HUDEP-2 (cell line): Measurements from ENCODE around the gene MYH3.

Experiments used
- DNase-seq, 76 experiments: peaks; one replicate each; lab custom pipeline; 2025; ENCODE audit not compliant: unreplicated experiment in 76 of 76; lab: John Stamatoyannopoulos, UW

MYH3 gene

DNA sequence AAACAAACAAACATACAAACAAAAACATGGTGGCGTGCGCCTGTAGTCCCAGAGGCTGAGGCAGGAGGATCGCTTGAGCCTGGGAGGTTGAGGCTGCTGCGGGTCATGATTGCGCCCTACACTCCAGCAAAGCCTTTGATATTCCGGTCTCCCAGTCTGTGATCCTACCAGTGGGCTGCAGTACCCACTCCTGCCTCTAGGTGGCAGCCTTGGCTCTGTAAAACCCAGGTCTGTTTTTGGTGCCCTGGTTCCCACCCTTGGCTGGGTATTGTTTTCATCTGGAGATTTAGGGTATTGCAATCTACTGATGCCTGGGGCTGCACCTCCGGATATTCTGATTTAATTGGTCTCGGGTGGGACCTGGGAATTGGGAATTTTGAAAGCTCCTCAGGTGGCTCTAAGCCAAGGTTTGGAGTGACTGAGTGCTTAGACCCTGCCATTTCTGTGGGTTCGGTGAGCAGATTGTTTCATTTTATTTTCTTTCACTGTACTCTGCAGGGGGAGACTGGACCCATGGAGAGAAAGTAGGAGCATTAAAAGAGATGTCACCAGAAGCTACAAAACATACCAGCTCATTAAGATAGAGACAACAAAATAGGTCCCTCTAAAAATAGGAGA, 40.5 kb downstream of the MYH3 start:
- DNase-seq, result peak in 62 of 76 experiments; percentile 3 to 82 (median 56)

DNA sequence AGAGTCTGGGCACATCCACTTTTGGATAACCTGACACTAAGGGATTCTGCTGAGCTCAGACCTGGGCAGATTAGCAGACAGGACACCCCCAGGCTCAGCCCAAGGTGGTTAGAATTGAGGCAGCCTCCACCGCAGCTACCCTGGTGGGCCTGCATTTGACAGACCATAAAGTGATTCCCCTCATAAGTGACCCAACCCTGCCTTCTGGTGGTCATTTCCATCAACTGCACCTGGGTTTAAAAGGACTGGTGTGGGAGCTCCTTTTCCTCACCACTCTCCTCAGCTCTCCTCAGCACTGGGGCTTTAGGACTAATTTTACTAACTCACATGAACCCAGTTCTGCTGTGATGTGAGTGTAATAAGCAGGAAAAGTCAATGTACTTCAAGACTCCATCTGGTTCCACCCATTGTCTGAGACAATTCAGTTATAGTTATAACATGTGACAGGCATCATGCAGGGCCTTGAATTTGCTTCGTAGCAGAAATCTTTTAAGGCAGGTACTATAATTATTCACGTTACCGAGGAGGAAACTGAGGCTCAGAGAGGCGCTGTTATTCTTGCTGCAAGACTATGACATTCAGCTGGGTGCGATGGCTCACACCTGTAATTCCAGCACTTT, 42.5 kb downstream of the MYH3 start:
- DNase-seq, result peak in 30 of 76 experiments; percentile 1 to 57 (median 19)

DNA sequence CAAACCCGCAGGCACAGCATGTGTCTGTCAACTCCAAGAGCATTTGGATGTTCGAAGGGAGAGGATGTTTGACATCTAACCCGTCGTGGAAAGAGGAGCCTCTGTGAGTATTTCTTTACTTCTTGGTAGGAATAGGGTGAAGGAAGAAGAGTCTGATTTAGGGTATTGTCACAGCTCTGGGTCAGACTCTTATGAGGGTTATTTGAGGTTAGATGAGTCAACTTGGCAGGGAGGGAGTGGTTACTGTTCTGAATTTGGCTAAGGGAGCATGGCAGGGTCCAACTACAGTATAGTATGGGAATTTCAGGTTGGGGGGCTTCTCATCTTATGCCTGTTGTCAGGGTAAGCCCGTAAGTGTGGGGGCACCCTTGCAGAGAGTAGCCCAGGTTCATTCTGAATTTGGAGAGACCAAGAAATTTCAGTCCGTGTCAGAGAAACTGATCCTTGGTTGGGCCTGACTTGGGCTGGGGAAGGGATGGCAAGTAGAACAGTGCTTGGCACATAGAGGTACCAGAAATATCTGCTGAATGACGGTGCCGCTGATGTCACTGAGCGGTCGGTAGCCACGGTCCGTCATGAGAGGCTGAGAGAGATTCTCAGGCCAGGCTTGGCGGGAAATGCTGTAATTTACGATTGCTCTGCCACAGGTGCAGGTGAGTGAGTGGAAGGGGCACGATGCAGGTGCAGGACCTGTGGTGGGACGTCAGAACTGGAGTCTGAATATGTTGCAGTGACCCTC, 43.2 kb downstream of the MYH3 start:
- DNase-seq, result no peak

DNA sequence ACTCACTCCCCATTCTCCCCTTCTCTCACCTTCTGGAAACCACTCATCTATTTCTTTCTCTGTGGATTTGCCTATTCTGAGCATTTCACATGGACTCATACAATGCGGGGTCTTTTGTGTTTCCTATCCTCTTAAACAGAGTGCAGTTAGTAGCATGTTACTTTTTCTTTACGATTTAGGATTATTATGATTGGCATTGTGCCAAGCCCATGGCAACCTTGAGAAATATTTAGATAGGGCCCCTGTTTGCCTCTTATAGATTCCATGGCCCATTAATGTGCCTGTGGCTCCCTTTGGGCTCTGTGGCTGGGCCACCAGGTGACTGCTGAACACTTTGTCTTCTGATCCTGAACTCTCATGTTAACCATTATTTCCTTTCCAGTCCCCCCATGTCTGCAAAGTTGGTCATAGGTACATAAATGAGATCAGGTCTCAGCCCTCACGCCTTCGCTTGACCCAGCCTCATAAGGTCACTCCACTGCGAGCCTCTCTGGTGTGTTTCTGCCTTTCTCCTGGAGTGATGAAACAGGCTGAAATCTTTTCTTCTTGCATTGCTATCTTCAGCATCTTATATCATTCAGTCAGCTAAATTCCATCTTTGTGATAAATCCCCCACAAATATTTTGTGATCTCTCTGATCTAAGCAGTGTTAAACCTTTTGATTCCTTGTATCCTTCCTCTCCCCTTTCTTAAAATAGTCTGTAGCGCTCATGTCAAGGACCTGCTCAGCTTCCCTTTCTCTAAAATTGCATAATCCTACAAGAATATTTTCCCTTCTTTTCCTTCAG, 44.0 kb downstream of the MYH3 start:
- no peak for DNase-seq

DNA sequence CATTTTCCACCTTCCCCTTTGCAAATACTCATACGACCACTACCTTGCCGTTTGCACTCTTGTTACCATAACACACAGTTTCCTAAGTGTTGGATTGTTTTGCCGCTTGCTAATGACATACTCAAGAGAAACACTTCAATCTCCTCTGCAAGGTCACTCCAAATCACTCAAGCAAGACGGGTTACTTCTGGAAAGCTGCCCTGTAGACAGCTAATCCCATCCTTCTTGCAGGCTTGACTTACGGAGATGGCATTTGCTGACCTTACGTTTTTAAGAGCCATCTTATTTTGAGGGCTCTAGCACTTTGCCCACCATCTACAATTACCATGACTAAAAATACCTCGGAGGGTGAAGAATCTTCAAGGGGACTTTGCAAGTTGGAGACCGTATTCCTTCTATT, 46.2 kb downstream of the MYH3 start:
- DNase-seq, result no peak

DNA sequence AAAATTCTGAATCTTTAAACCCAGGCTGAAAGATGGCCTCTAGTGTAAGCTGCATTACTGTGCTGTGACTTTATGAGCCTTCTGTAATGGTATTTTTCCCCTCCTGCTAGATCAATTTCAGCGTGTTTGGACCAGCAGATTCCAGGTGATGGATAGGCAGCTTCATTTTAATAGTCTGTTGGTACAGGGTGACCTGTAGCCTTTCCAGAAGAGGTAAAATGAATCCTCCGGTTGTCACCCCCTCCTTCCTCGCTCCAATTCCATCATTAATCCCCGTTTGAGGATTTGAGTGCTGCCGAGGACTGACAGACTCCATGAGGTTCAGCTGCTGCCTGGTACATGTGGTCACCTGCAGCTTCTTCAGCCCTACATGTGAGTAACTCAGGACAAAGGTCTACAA, 48.9 kb downstream of the MYH3 start:
- DNase-seq, result no peak

DNA sequence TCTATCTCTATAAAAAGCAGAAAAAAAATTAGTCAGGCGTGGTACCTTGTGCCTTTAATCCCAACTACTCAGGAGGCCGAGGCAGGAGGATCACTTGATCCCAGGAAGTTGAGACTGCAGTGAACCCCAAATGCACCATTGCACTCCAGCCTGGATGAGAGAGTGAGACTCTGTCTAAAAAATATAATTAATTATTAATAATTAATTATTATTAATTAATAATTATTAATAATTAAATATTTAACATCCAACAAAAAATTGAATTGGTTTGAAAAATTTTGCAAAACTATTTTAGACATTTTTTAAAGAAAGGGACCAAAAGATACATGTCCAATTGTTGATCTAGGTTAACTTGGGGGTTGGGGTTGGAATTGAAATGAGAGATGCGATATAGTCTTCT, 51.0 kb downstream of the MYH3 start:
- no peak for DNase-seq

DNA sequence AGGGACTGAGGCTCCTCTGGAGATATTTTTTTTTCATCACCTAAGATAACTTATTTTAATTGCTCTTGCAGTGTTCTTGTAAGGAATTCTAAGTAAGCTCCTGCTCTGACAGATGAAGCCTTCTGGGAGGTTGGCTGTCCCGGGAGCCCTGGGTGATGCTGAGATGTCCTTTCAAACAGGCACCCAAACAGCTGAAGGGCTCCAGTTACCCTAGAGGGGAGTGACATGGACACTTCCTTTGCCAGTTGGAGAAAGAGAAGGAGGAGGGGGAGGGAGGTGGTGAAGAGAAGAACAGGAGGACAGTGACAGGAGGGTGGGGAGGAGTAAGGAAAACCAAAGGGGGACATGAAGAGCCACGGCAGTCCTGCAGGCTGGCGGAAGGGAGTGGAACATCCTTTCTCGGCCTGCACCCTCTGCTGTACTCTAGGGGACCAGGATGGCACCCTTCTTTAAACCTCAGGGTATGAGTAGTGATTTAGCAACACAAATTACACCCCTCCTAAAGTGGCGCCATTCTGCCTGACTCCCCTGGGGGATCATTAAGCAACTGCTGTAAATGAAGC, 51.8 kb downstream of the MYH3 start:
- no peak for DNase-seq

DNA sequence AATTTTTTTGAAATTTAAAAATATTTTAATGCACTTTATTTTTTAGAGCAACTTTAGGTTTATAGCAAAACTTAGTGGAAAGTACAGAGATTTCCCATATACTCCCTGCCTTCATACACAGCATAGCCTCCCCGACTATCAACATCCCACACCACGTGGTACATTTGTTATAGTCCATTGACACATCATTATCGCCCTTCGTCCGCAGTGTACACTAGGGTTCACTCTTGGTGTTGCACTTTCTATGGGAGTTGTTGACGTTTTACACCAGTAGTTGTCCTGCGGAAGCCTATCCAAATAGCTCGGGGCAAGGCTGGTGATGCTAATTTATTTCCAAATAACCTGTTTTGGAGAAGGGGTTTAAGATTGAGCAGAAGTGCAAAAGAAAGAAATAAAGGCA, 52.6 kb downstream of the MYH3 start:
- DNase-seq, result no peak

DNA sequence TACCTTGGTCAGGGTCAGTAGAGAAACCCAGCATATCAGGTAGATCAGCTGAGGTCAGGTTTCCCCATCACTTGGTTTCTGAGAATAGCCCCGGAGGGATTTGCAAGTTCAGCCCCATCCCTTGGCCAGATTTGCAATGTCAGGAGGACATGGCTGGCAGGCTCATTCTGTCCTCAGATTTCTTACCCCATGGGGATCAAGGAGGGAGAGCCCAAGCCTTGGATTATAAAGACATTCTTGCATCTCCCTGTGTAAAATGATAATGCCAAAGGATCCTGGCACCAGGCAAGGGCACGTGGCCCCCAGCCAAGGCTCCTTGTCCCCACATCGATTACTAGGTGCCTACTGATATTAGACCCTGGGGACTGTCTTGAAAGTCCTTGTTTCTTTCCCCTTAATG, 53.2 kb downstream of the MYH3 start:
- no peak for DNase-seq

DNA sequence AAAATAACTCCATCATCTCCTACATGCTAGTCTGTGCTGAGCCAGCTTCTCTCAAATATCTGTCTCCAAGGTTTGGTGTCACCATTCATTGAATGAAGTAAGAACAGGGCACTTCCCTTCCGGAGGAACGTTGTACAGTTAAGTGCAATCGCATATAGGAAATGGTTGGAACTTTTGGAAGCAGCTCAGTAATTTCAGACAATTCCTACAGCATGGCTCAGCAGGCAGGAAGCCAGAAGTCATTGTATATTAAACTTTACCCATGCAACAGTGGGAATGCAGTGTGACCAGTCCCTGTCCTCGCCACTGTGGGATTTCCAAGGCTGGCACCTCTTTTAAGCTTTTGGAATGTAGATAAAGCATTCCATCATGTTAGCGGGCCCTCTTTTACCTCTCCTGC, 56.5 kb downstream of the MYH3 start:
- no peak for DNase-seq

DNA sequence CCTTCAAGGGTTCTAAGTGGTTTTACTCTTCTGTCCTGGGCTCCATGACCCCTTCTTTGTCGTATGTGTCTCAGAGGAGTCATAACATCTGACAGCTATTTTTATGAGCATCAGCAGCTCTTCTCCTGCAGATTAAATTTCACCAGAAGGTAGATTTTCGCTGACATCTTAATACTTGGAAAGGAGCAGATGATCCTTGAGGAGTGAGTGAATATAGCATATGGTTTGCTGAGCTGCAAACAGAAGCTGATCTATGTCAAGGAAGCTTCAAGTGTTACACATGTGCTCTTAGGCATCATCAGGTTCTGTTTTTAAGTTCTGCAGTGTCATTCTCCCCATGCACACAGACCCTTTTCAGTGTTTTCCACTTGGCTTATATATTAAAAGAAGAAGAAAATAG, 58.5 kb downstream of the MYH3 start:
- DNase-seq, result no peak

DNA sequence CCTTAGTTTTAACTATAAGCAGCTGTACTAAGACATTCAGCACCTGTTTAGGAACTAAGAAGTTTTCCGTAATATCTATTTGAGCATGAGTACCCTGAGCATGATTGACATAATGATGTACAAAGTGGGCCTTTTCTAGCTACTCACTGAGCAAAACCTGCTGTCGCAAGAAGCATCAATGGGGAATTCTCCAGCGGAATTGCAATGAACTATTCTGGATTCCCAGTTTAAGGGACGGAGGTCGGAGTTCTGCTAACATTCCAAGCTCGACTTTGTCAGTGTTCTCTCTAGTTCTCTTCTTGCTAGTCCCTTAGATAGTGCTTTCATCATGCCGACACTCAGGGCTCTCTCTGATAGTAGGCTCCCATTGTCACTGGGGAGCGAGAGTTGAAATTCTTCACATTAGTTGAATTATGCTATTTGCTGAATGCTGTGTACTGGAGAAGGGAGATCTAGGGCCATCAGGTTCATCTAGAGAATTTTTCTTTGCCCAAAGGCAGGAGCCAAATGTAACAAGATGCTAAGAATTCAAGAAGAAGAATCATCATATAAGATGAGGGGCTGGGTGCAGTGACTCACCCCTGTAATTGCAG, 67.5 kb downstream of the MYH3 start:
- DNase-seq, result no peak

DNA sequence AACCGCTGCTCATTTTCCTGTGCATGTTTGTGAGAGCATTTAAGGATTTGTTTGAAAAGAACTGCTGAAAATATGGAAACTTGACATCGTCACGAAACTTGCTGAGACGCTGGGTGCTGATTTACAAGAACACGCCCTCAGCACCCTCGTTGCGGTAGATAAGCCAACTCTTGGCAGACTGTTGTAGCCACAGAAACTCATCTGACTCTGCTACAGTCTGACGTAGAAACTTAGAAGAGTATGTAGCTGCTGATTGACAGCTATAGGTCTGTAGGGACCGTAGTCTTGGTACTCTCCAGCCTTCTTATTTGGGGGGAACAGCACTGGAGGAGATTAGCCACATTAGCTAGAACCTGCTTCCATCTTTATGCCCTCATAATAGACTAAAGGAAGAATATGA, 71.6 kb downstream of the MYH3 start:
- DNase-seq, result no peak

DNA sequence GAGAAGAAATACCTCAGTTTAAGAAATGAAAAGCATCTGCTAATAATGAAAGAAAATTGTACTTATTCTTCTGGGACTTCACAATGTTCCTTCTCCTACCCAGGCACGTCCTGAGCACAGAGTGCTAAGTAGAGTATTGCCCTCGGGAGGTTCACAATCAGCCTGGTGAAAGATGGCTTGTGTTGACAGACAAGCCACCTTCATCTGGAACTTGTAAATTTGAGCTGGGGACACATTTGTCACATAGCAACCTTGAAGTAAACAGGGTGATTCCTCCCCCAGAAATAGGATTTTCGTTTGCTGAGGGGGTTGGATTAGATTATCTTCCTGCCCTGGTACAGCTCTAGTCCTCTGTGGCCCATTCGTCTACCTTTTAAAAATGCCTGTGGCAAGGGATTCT, 73.3 kb downstream of the MYH3 start:
- DNase-seq, result no peak

DNA sequence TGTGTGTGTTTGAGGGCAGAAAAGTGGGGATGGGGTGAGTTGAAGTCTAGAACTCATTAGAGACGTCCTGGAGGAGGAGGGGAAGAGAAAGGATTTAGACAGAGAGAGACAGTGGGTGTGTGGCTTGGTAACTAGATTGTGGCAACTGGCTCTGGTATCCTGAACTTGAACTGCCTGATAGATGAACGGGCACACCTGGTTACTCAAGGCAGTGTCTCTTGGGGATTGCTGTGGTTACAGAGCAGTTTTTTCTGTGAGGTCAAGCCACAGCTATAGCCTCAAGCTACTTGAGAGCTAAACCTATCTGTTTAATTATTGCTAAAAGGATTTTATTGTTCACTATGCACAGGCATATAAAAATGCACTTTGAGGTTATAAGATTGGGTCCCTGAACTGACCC, 77.8 kb downstream of the MYH3 start:
- DNase-seq, result no peak
